K562 (cell line): ENCODE results near the gene DBNL. TPM values are rescaled to one million over a fixed set of nuclear protein-coding genes. Genes with fewer than 3 reads are reported as not detected.

Experiments used
- ATAC-seq: fragments of 200-7000 bp; cut with Tn5 transposase; 3 replicates; pipeline ENCODE4 v1.9.1; 2020; ENCODE audit warnings: moderate library complexity
- BruUV-seq: library from RNA; stranded (reverse); fragments of 400-500 nt; replicated peaks from 2 replicates; lab custom pipeline; 2021; lab: Mats Ljungman, UMichigan
- CTCF ChIA-PET: fragments of 300-600 bp; formaldehyde crosslinking; extraction: SDS; loops from one replicate; lab custom pipeline; 2021; ENCODE audit warnings: low intra/inter-chr PET ratio; lab: Yijun Ruan, JAX
- POLR2A ChIA-PET: fragments of 300-600, 350-650 bp; sonication (Branson Sonifier 250); formaldehyde crosslinking; extraction: SDS; loops from one replicate; lab custom pipeline; 2021; ENCODE audit warnings: antibody characterized with exemption, inconsistent platforms; lab: Yijun Ruan, JAX
- DNase-seq, 4 experiments: peaks; one replicate each; pipeline versions ENCODE4 v3.0.0 to v3.0.0-alpha.2; 2011 to 2018; ENCODE audit warnings: low spot score in 3 of 4, mixed read lengths in 3 of 4; ENCODE audit errors: extremely low read depth in 1 of 4
- FAIRE-seq: peaks from 2 replicates; lab custom pipeline; 2011; peaks lifted over from hg19 to GRCh38; lab: Jason Lieb, UNC
- H2AFZ ChIP-seq: 2 replicates; pipeline ENCODE4 v1.6.0; 2011; ENCODE audit warnings: low read depth, low read length, control low read depth, inconsistent platforms
- H3K27ac ChIP-seq: fragments of 200-600 bp; 3 replicates; pipeline ENCODE4 v1.8.0; 2011; ENCODE audit warnings: low read depth, mild to moderate bottlenecking, control low read depth, inconsistent platforms, low read length, moderate library complexity, mixed read lengths; ENCODE audit errors: extremely low read depth
- H3K27me3 ChIP-seq, 2 experiments: fragments of 300-600 bp in 1 of 2; 2 replicates in 1 of 2; 3 replicates in 1 of 2; pipeline versions ENCODE4 v1.6.0 to v1.8.0; 2011; ENCODE audit warnings: inconsistent platforms in 2 of 2, low read length in 2 of 2, mild to moderate bottlenecking in 1 of 2, mixed read lengths in 1 of 2, moderate library complexity in 1 of 2; ENCODE audit not compliant: control insufficient read depth in 2 of 2, insufficient read depth in 2 of 2
- H3K36me3 ChIP-seq: fragments of 300-600 bp; 3 replicates; pipeline ENCODE4 v1.8.0; 2011; ENCODE audit warnings: mild to moderate bottlenecking, low read length, inconsistent platforms; ENCODE audit not compliant: control insufficient read depth, insufficient read depth
- H3K4me1 ChIP-seq, 2 experiments: fragments of 200-600 bp in 1 of 2; replicated peaks in 1 of 2; 2 replicates in 1 of 2; 3 replicates in 1 of 2; pipeline versions ENCODE4 v1.5.1 to v1.8.0; 2011; ENCODE audit warnings: inconsistent platforms in 2 of 2, low read length in 2 of 2, mild to moderate bottlenecking in 1 of 2, mixed read lengths in 1 of 2, moderate library complexity in 1 of 2; ENCODE audit not compliant: control insufficient read depth in 2 of 2, insufficient read depth in 2 of 2
- H3K4me2 ChIP-seq: 2 replicates; pipeline ENCODE4 v1.6.1; 2011; ENCODE audit warnings: low read length, control low read depth, inconsistent platforms, mixed read lengths; ENCODE audit not compliant: insufficient read depth
- H3K4me3 ChIP-seq: fragments of 200-600 bp; sonication (generic), shearing (Covaris generic); 2 replicates; pipeline ENCODE4 v1.5.1; 2016; ENCODE audit warnings: control low read depth, inconsistent platforms
- H3K79me2 ChIP-seq: fragments of 200-600 bp; 3 replicates; pipeline ENCODE4 v1.8.0; 2011; ENCODE audit warnings: low read length, inconsistent platforms; ENCODE audit not compliant: control insufficient read depth, insufficient read depth
- H3K9ac ChIP-seq, 2 experiments: 2 replicates each; pipeline versions ENCODE4 v1.6.0 to v1.6.1; 2011; ENCODE audit warnings: low read depth in 2 of 2, low read length in 2 of 2, control low read depth in 1 of 2, inconsistent platforms in 1 of 2, mild to moderate bottlenecking in 1 of 2, mixed read lengths in 1 of 2; ENCODE audit not compliant: insufficient read depth in 1 of 2
- H3K9me1 ChIP-seq: one replicate; pipeline ENCODE4 v1.6.0; 2011; ENCODE audit warnings: inconsistent platforms, mild to moderate bottlenecking, low read length, moderate library complexity; ENCODE audit not compliant: control insufficient read depth, insufficient read depth
- H3K9me3 ChIP-seq: replicated peaks from 2 replicates; pipeline ENCODE4 v1.5.1; 2011; ENCODE audit warnings: low read depth, low read length, inconsistent platforms; ENCODE audit not compliant: control insufficient read depth, insufficient read depth
- H4K20me1 ChIP-seq: replicated peaks from 2 replicates; pipeline ENCODE4 v1.6.1; 2011; ENCODE audit warnings: low read length, inconsistent platforms, mixed read lengths; ENCODE audit not compliant: control insufficient read depth, insufficient read depth
- ATF7 ChIP-seq: fragments of 450-650 bp; IDR thresholded peaks from 2 replicates; pipeline ENCODE4 v1.7.1; 2014; ENCODE audit warnings: mild to moderate bottlenecking, moderate library complexity
- CBX1 ChIP-seq: sonication (generic); IDR thresholded peaks from 2 replicates; pipeline ENCODE4 v1.6.1; 2016; ENCODE audit warnings: antibody characterized with exemption, low read depth, mild to moderate bottlenecking
- ELK1 ChIP-seq: sonication (generic); formaldehyde crosslinking; IDR thresholded peaks from 2 replicates; pipeline ENCODE4 v1.8.1; 2022; ENCODE audit warnings: missing genetic modification reagents
- ETV5 ChIP-seq: sonication (generic); formaldehyde crosslinking; IDR thresholded peaks from 2 replicates; pipeline ENCODE4 v1.4.0; 2020; ENCODE audit warnings: low read depth, mild to moderate bottlenecking, missing genetic modification reagents
- ZNF197 ChIP-seq: fragments of 200-800 bp; sonication (Bioruptor generic); IDR thresholded peaks from 2 replicates; pipeline ENCODE4 v1.6.1; 2016; ENCODE audit warnings: low read depth, missing genetic modification characterization, missing compliant biosample characterization
- ZNF584 ChIP-seq: fragments of 200-800 bp; sonication (Bioruptor generic); IDR thresholded peaks from 2 replicates; pipeline ENCODE4 v1.6.1; 2016; ENCODE audit warnings: low read depth, mild to moderate bottlenecking, missing genetic modification characterization, missing compliant biosample characterization
- WGBS: fragments of 100-300 bp; shearing (Covaris generic); methylation state at CpG from one replicate; pipeline ENCODE4 v1.1.6; 2016; ENCODE audit warnings: low coverage, mixed read lengths; ENCODE audit not compliant: insufficient coverage; ENCODE audit errors: missing lambda C conversion rate; 5-methylcytosine and 5-hydroxymethylcytosine counted together
- in situ Hi-C: fragments of 300-500 bp; cut with MboI; formaldehyde crosslinking; loops from 4 replicates; pipeline ENCODE4 v1.15.0; 2018; ENCODE audit warnings: inconsistent platforms, mixed read lengths
- intact Hi-C: fragments of 100-400 bp; cut with micrococcal nuclease; formaldehyde crosslinking; loops from 2 replicates; pipeline ENCODE4 v1.14.2; 2022
- polyA plus RNA-seq, 8 experiments: library from polyadenylated mRNA; depleted of rRNA in 4 of 8; stranded (reverse) in 5 of 8; unstranded in 3 of 8; fragments of >200 nt; fragmentation: Nextera tagmentation in 2 of 8; fragmentation: Illumina TruSeq in 1 of 8; extraction: Ambion mirVana in 2 of 8; extraction: Trizol in 1 of 8; gene quantifications; 2 replicates each; pipeline versions ENCODE4 v1.2.1 to v1.2.3, GENCODE V29; 2011 to 2014; ENCODE audit warnings: inconsistent platforms in 1 of 8, missing spikeins in 1 of 8
- total RNA-seq, 7 experiments: library from RNA; depleted of rRNA in 6 of 7; stranded (reverse); fragments of >200 nt in 6 of 7; fragmentation: Illumina TruSeq in 2 of 7; extraction: Trizol in 2 of 7; gene quantifications; 2 replicates each; pipeline versions ENCODE4 v1.2.1 to v1.2.3, GENCODE V29; 2011 to 2021; ENCODE audit warnings: low replicate concordance in 1 of 7

Gene DBNL
- total and polyA plus RNA-seq, 9 of the 15 experiments (the other 6 are each of a cell fraction or from before 2014, with no cell fraction given) = 1.9 to 65.1 (median 38.9) TPM

- DNase-seq (no peak), FAIRE-seq (no peak), ATAC-seq (no peak)
- Histone ChIP-seq H3K4me2 (no peak overlapping the region), H4K20me1 (peaks cover 24% of the 10 kb centered on the region), H3K9me3 (no peaks in the 10 kb centered on the region), H3K9me1 (no peaks in the 10 kb centered on the region), H3K27ac (no peak overlapping the region), H3K79me2 (no peaks in the 10 kb centered on the region), H3K4me1 (peaks cover 9 to 29% of the 10 kb centered on the region in 2 experiments; a peak in 4 of 5 replicates), H3K4me3 (no peak overlapping the region), H3K36me3 (peaks cover 25% of the 10 kb centered on the region; the same call in 2 of the 3 replicates), H3K9ac (no peak overlapping the region; a peak in 1 of 4 replicates), H2AFZ (no peak overlapping the region), H3K27me3 (no peaks in the 10 kb centered on the region)
- BruUV-seq = no TSS peak
- in situ Hi-C loops = no loop called here
- TF ChIP-seq ETV5 (CRISPR knock-in tag) (no peak), ATF7 (no peak), ZNF197 (CRISPR knock-in tag) (no peak), ELK1 (CRISPR knock-in tag) (no peak), ZNF584 (CRISPR knock-in tag) (no peak), CBX1 (no peak)
- WGBS = 78% methylated on average over 7 of the region's 11 CpGs
- ChIA-PET CTCF (no interaction called here), POLR2A (interaction anchor here (0.6 kb wide), 1 partner anchor 9 kb away, joined by 3 read pairs; no protein-coding TSS in a partner anchor)
- intact Hi-C loops = loop anchor here (2.0 kb wide), 1 partner anchor 117 kb away; no protein-coding TSS in a partner anchor
These were observed 35.0 kb downstream of the DBNL start for GRCh38 chr7:44079331-44080021.
